Measurements from ENCODE around the gene GRIK3. TPM values are rescaled to one million over a fixed set of nuclear protein-coding genes. Genes with fewer than 3 reads are reported as not detected.

The GRIK3 gene
- total RNA-seq, 1 donor from 2014 or later = 2.3 TPM

- Mint-ChIP-seq H3K27me3 (peaks cover 37% of the 10 kb centered on the region), H3K27ac (no peak overlapping the region), H3K9me3 (no peaks in the 10 kb centered on the region), H3K4me1 (ENCODE audit: unreplicated experiment) (peaks cover 9% of the 10 kb centered on the region), H3K4me3 (no peak overlapping the region), H3K36me3 (no peaks in the 10 kb centered on the region)
- DNase-seq (ENCODE audit: extremely low spot score, unreplicated experiment) = no peak
- no peak for TF ChIP-seq CTCF (conservative IDR thresholded peaks at IDR 0.05)
Observed at GRCh38 chr1:36986241-36986985, 47.9 kb downstream of the GRIK3 start.

- no peak for DNase-seq (ENCODE audit: extremely low spot score, unreplicated experiment)
- no peak overlapping the region for H3K4me3 Mint-ChIP-seq
- H3K4me1 Mint-ChIP-seq (ENCODE audit: unreplicated experiment) = peaks cover 9% of the 10 kb centered on the region
- H3K9me3 Mint-ChIP-seq = no peaks in the 10 kb centered on the region
- peaks cover 41% of the 10 kb centered on the region for H3K27me3 Mint-ChIP-seq
- TF ChIP-seq CTCF (conservative IDR thresholded peaks at IDR 0.05) = no peak
- H3K27ac Mint-ChIP-seq = no peak overlapping the region
- no peaks in the 10 kb centered on the region for H3K36me3 Mint-ChIP-seq
Observed at GRCh38 chr1:36984675-36985074, 49.6 kb downstream of the GRIK3 start.

- Mint-ChIP-seq H3K27me3 (peaks cover 47% of the 10 kb centered on the region), H3K9me3 (no peaks in the 10 kb centered on the region), H3K4me1 (ENCODE audit: unreplicated experiment) (peaks cover 6% of the 10 kb centered on the region), H3K27ac (no peak overlapping the region), H3K4me3 (no peak overlapping the region), H3K36me3 (no peaks in the 10 kb centered on the region)
- TF ChIP-seq CTCF (conservative IDR thresholded peaks at IDR 0.05) = no peak
- no peak for DNase-seq (ENCODE audit: extremely low spot score, unreplicated experiment)
Observed at GRCh38 chr1:36984026-36984425, 50.3 kb downstream of the GRIK3 start.

- no peaks in the 10 kb centered on the region for H3K4me1 Mint-ChIP-seq (ENCODE audit: unreplicated experiment)
- no peaks in the 10 kb centered on the region for H3K9me3 Mint-ChIP-seq
- no peak overlapping the region for H3K27ac Mint-ChIP-seq
- DNase-seq (ENCODE audit: extremely low spot score, unreplicated experiment) = no peak
- no peak for TF ChIP-seq CTCF (conservative IDR thresholded peaks at IDR 0.05)
- no peak overlapping the region for H3K4me3 Mint-ChIP-seq
- peaks cover 55% of the 10 kb centered on the region for H3K27me3 Mint-ChIP-seq
- H3K36me3 Mint-ChIP-seq = no peaks in the 10 kb centered on the region
Observed at GRCh38 chr1:36982709-36983108, 51.6 kb downstream of the GRIK3 start.

GRCh38 chr1:36981771-36982622 is 52.3 kb downstream of the GRIK3 start:
- DNase-seq (ENCODE audit: extremely low spot score, unreplicated experiment) = no peak
- TF ChIP-seq CTCF (conservative IDR thresholded peaks at IDR 0.05) = peak; percentile 37

More at GRCh38 chr1:36981771-36982622, 52.3 kb downstream of the GRIK3 start:
- no peak overlapping the region for H3K27ac Mint-ChIP-seq
- H3K4me1 Mint-ChIP-seq (ENCODE audit: unreplicated experiment) = no peaks in the 10 kb centered on the region
- no peaks in the 10 kb centered on the region for H3K9me3 Mint-ChIP-seq
- no peak overlapping the region for H3K4me3 Mint-ChIP-seq
- no peaks in the 10 kb centered on the region for H3K36me3 Mint-ChIP-seq
- H3K27me3 Mint-ChIP-seq = peaks cover 56% of the 10 kb centered on the region

All from type B pancreatic cell (in vitro differentiated cells).